SK-N-SH treated with all-trans-retinoic acid at 6 μM for 48 hours (cell line): ENCODE data around the gene WNT3.

Experiments used
- BACH2 ChIP-seq: fragments of 250-450 bp; sonication (Bioruptor Pico); IDR thresholded peaks from 2 replicates; pipeline ENCODE4 v1.9.0; 2021; ENCODE audit warnings: mild to moderate bottlenecking, borderline replicate concordance
- CSDC2 ChIP-seq: fragments of 250-450 bp; sonication (Bioruptor Pico); IDR thresholded peaks from 2 replicates; pipeline ENCODE4 v1.5.0; 2020; ENCODE audit warnings: mild to moderate bottlenecking, moderate library complexity
- ISL1 ChIP-seq: fragments of 250-450 bp; sonication (Bioruptor Pico); IDR thresholded peaks from 2 replicates; pipeline ENCODE4 v2.1.2; 2022; ENCODE audit warnings: mild to moderate bottlenecking, moderate library complexity
- OSR1 ChIP-seq: fragments of 250-450 bp; sonication (Bioruptor Pico); IDR thresholded peaks from 2 replicates; pipeline ENCODE4 v1.8.0; 2022; ENCODE audit warnings: moderate library complexity, mild to moderate bottlenecking, inconsistent platforms
- PATZ1 ChIP-seq: fragments of 250-450 bp; sonication (Bioruptor Pico); IDR thresholded peaks from 2 replicates; pipeline ENCODE4 v1.8.0; 2020; ENCODE audit warnings: mild to moderate bottlenecking, moderate library complexity, borderline replicate concordance
- TOX ChIP-seq: fragments of 250-450 bp; sonication (Bioruptor Pico); IDR thresholded peaks from 2 replicates; pipeline ENCODE4 v1.8.0; 2021; ENCODE audit warnings: mild to moderate bottlenecking, moderate library complexity, borderline replicate concordance

GRCh38 chr17:46785696-46786095 is 32.8 kb downstream of the WNT3 start:
- TF ChIP-seq CSDC2 (CRISPR knock-in tag) (no peak), PATZ1 (no peak), BACH2 (CRISPR knock-in tag) (no peak), OSR1 (no peak), ISL1 (no peak), TOX (CRISPR knock-in tag) (no peak)
